Measurements from ENCODE around the gene ARHGAP6.

GRCh38 chrX:11427453-11428071 lies 238.2 kb downstream of the ARHGAP6 start:
- TF ChIP-seq CTCF (IDR thresholded peaks at IDR 0.05) (peak in 8 of 12 donors; percentile 4 to 38 (median 26)), POLR2A (IDR thresholded peaks at IDR 0.05) (no peak)

Data from heart left ventricle (tissue), 13 donors.